Ovary (tissue), 3 donors: ENCODE data around the gene AP1G2.

Experiments
- CTCF ChIP-seq, 3 donors: fragments of 450-650 bp in 2 of 3; fragments of 200-600 bp in 1 of 3; IDR thresholded peaks; one replicate each; pipeline versions ENCODE4 v1.5.1 to v1.8.0; 2016 to 2022; ENCODE audit warnings: antibody characterized with exemption in 3 of 3, mild to moderate bottlenecking in 1 of 3
- POLR2A ChIP-seq: fragments of 450-650 bp; IDR thresholded peaks from one replicate; pipeline ENCODE4 v1.6.1; 2017; ENCODE audit warnings: antibody characterized with exemption, mild to moderate bottlenecking, moderate library complexity
- donor health status: DM: no; HTN: no; CAD: no.

GRCh38 chr14:23533652-23534435, 33.7 kb downstream of the AP1G2 start:
- TF ChIP-seq POLR2A, result no peak
- no peak for TF ChIP-seq CTCF (IDR thresholded peaks at IDR 0.05)
